ENCODE results near the gene KCNQ1. TPM values are rescaled to one million over a fixed set of nuclear protein-coding genes. Genes with fewer than 3 reads are reported as not detected.

The KCNQ1 gene
- total and polyA plus RNA-seq, 2 donors (not counting 3 experiments of a cell fraction or from before 2014, with no cell fraction given), result 0.07 to 0.09 TPM

DNA sequence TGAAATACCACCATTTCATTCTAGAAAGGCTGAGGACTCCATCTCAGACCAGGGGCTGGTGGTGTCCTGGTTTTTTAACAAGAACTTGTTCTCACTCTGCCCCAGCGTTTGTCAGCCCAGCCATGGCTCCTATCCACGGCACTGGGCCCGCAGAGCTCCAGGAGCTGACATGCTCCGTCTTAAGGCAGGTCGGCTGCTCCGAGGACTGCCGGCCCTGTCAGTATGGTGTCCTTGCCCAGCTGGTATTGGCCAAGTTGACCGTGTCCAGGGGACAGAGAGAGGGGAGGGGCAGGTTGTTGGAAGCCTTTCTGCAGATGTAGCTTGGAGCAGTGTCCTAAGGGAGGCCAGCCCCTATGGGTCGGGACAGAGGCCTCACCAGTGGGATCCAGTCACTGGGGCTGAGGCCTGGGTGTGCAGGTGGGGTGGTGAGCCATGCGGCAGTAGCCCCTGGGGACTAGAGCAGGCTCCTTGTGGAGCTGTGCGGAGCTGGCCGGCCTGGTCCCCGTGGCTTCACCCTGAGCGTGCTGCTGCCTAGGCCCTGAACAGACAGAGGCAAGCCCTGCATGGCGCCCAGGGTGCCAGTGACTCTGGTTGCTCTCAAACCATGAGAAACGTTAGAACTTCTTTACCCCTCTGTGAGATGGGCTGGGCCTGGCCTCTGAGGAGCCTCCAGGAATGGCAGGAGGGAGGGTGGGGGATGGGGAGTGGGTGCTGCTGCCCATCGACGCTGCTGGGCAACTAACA lies 294.9 kb downstream of the KCNQ1 start:
- no peaks in the 10 kb centered on the region for H3K79me2 ChIP-seq (ENCODE audit: control insufficient read depth, insufficient read depth, low read length)
- H3K4me1 ChIP-seq (ENCODE audit: control insufficient read depth, extremely low read depth, insufficient read depth, low read length), result no peaks in the 10 kb centered on the region
- H3K27me3 ChIP-seq (ENCODE audit: control insufficient read depth in 2 of 2, insufficient read depth in 2 of 2, low read length in 2 of 2), result no peaks in the 10 kb centered on the region
- DNase-seq (ENCODE audit: low read depth, low spot score) (no peak), FAIRE-seq (no peak)
- TF ChIP-seq GATA2 (IDR thresholded peaks at IDR 0.05; ENCODE audit: insufficient read depth, insufficient read length, low read depth, low read length) (no peak), EZH2 (IDR thresholded peaks at IDR 0.05; ENCODE audit: borderline replicate concordance, low read depth, low read length, severe bottlenecking) (no peak), FOS (IDR thresholded peaks at IDR 0.05; ENCODE audit: borderline replicate concordance, insufficient read depth, low read length) (no peak), POLR2A (IDR thresholded peaks at IDR 0.05; ENCODE audit: low read depth, low read length) (no peak), JUN (IDR thresholded peaks at IDR 0.05; ENCODE audit: borderline replicate concordance, insufficient read depth, insufficient read length, low read depth) (no peak), MYC (IDR thresholded peaks at IDR 0.05; ENCODE audit: low read depth, low read length) (no peak), POLR2AphosphoS5 (IDR thresholded peaks at IDR 0.05; ENCODE audit: insufficient read depth, low read depth, low read length) (no peak)
- TF ChIP-seq, protein P1, sequence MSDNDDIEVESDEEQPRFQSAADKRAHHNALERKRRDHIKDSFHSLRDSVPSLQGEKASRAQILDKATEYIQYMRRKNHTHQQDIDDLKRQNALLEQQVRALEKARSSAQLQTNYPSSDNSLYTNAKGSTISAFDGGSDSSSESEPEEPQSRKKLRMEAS (IDR thresholded peaks at IDR 0.05; ENCODE audit: insufficient read depth, insufficient read length), result no peak
- TF ChIP-seq, protein P2, sequence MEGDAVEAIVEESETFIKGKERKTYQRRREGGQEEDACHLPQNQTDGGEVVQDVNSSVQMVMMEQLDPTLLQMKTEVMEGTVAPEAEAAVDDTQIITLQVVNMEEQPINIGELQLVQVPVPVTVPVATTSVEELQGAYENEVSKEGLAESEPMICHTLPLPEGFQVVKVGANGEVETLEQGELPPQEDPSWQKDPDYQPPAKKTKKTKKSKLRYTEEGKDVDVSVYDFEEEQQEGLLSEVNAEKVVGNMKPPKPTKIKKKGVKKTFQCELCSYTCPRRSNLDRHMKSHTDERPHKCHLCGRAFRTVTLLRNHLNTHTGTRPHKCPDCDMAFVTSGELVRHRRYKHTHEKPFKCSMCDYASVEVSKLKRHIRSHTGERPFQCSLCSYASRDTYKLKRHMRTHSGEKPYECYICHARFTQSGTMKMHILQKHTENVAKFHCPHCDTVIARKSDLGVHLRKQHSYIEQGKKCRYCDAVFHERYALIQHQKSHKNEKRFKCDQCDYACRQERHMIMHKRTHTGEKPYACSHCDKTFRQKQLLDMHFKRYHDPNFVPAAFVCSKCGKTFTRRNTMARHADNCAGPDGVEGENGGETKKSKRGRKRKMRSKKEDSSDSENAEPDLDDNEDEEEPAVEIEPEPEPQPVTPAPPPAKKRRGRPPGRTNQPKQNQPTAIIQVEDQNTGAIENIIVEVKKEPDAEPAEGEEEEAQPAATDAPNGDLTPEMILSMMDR (IDR thresholded peaks at IDR 0.05; ENCODE audit: extremely low read depth in 1 of 2, insufficient read depth in 1 of 2, low read depth in 1 of 2, low read length in 2 of 2), result no peak
- no TSS peak for BruUV-seq (replicated peaks)
- dilution Hi-C loops (cut with MboI; ENCODE audit: extremely low pct_ligation_motif_present, low sequenced_read_pairs), result no loop called here
- no peaks in the 10 kb centered on the region for H4K20me1 ChIP-seq (replicated peaks; ENCODE audit: control insufficient read depth, extremely low read depth, insufficient read depth, low read length)
- no peak overlapping the region for H2AFZ ChIP-seq (ENCODE audit: low read depth, low read length)
- H3K9me3 ChIP-seq (replicated peaks; ENCODE audit: control insufficient read depth, insufficient read depth, low read length), result no peaks in the 10 kb centered on the region
- intact Hi-C loops (cut with micrococcal nuclease), result no loop called here
- no peak overlapping the region for H3K27ac ChIP-seq (ENCODE audit: insufficient read depth, low read depth, low read length)
- ChIA-PET CTCF (no interaction called here), POLR2A (no interaction called here)
- no peaks in the 10 kb centered on the region for H3K36me3 ChIP-seq (ENCODE audit: control insufficient read depth in 2 of 2, extremely low read depth in 1 of 2, insufficient read depth in 2 of 2, low read length in 2 of 2)
- no peak overlapping the region for H3K9ac ChIP-seq (replicated peaks; ENCODE audit: extremely low read depth, insufficient read depth, low read length)
- H3K9me1 ChIP-seq (replicated peaks; ENCODE audit: control insufficient read depth, extremely low read depth, insufficient read depth, low read length), result no peaks in the 10 kb centered on the region
- no peak overlapping the region for H3K4me3 ChIP-seq (replicated peaks in 1 of 3; ENCODE audit: insufficient read depth in 1 of 3, low read depth in 1 of 3, low read length in 3 of 3)
- no peak overlapping the region for H3K4me2 ChIP-seq (ENCODE audit: insufficient read depth, low read length)
